Ascending aorta (tissue), 2 donors: ENCODE data around the gene KRTDAP. TPM values are rescaled to one million over a fixed set of nuclear protein-coding genes. Genes with fewer than 3 reads are reported as not detected.
"Not testable (repeated sequence)": the region's sequence is repeated elsewhere in the genome, so short reads cannot be mapped to it uniquely, and the experiment has no call there.

Experiments used
- DNase-seq, 2 donors: peaks; one replicate each; pipeline ENCODE4 v3.0.0-alpha.2; 2019; ENCODE audit warnings: low spot score in 2 of 2
- H3K27ac ChIP-seq, 2 donors: fragments of 200-600 bp; sonication (generic); one replicate each; pipeline ENCODE4 v1.5.1; 2016 to 2017; ENCODE audit warnings: mild to moderate bottlenecking in 1 of 2
- H3K27me3 ChIP-seq: fragments of 200-600 bp; sonication (generic); one replicate; pipeline ENCODE4 v1.5.1; 2017
- H3K36me3 ChIP-seq, 2 donors: fragments of 200-600 bp; sonication (generic); one replicate each; pipeline ENCODE4 v1.5.1; 2016
- H3K4me1 ChIP-seq, 2 donors: fragments of 200-600 bp; sonication (generic); one replicate each; pipeline ENCODE4 v1.5.1; 2016 to 2017; ENCODE audit warnings: mild to moderate bottlenecking in 1 of 2
- H3K4me3 ChIP-seq, 2 donors: fragments of 200-600 bp; sonication (generic); one replicate each; pipeline ENCODE4 v1.5.1; 2016 to 2017; ENCODE audit warnings: mild to moderate bottlenecking in 1 of 2
- H3K9me3 ChIP-seq, 2 donors: fragments of 200-600 bp; sonication (generic); one replicate each; pipeline ENCODE4 v1.5.1; 2016
- CTCF ChIP-seq, 3 experiments: fragments of 200-600 bp in 2 of 3; fragments of 450-650 bp in 1 of 3; sonication (generic) in 2 of 3; IDR thresholded peaks; one replicate each; pipeline ENCODE4 v1.5.1; 2016 to 2019; ENCODE audit warnings: antibody characterized with exemption in 3 of 3, mild to moderate bottlenecking in 1 of 3, moderate library complexity in 1 of 3
- intact Hi-C: fragments of 100-400 bp; cut with DNase I; formaldehyde crosslinking; loops from one replicate; pipeline ENCODE4 v1.15.1; 2023
- total RNA-seq: library from RNA; depleted of rRNA; stranded (reverse); fragments of >200 nt; gene quantifications from one replicate; pipeline ENCODE4 v1.1.0, GENCODE V29; 2016

The KRTDAP gene
- total RNA-seq, 1 donor from 2014 or later, result not detected

GRCh38 chr19:35483089-35483488, 7.2 kb downstream of the KRTDAP start:
- H3K27me3 ChIP-seq, result no peaks in the 10 kb centered on the region
- intact Hi-C loops, result no loop called here
- H3K9me3 ChIP-seq, result no peaks in the 10 kb centered on the region
- TF ChIP-seq CTCF (IDR thresholded peaks at IDR 0.05), result no peak
- H3K36me3 ChIP-seq, result no peaks in the 10 kb centered on the region
- no peak overlapping the region for H3K27ac ChIP-seq
- no peak overlapping the region for H3K4me3 ChIP-seq
- DNase-seq, result no peak
- no peaks in the 10 kb centered on the region for H3K4me1 ChIP-seq

- H3K36me3 ChIP-seq, result no peaks in the 10 kb centered on the region
- no peaks in the 10 kb centered on the region for H3K9me3 ChIP-seq
- DNase-seq, result no peak
- H3K4me3 ChIP-seq, result no peak overlapping the region
- H3K27ac ChIP-seq, result no peak overlapping the region
- no peak for TF ChIP-seq CTCF (IDR thresholded peaks at IDR 0.05)
- intact Hi-C loops, result no loop called here
- H3K27me3 ChIP-seq, result no peaks in the 10 kb centered on the region
- no peaks in the 10 kb centered on the region for H3K4me1 ChIP-seq
Measured at GRCh38 chr19:35478794-35479677, 11.2 kb downstream of the KRTDAP start.

- intact Hi-C loops, result no loop called here
- H3K9me3 ChIP-seq, result no peaks in the 10 kb centered on the region
- no peaks in the 10 kb centered on the region for H3K4me1 ChIP-seq
Measured at GRCh38 chr19:35476149-35476548, 14.1 kb downstream of the KRTDAP start.

GRCh38 chr19:35474594-35474993, 15.7 kb downstream of the KRTDAP start:
- H3K4me1 ChIP-seq, intact Hi-C loops, H3K36me3 ChIP-seq, H3K27ac ChIP-seq, H3K27me3 ChIP-seq, DNase-seq, H3K9me3 ChIP-seq, H3K4me3 ChIP-seq: not testable (repeated sequence)

More at GRCh38 chr19:35476149-35476548, 14.1 kb downstream of the KRTDAP start:
- TF ChIP-seq CTCF (IDR thresholded peaks at IDR 0.05), result no peak
- Histone ChIP-seq H3K36me3 (no peaks in the 10 kb centered on the region), H3K27me3 (no peaks in the 10 kb centered on the region), H3K4me3 (no peak overlapping the region), H3K27ac (no peak overlapping the region)
- no peak for DNase-seq

GRCh38 chr19:35474104-35474503, 16.2 kb downstream of the KRTDAP start:
- H3K27ac ChIP-seq, result no peak overlapping the region
- DNase-seq, result no peak
- H3K4me3 ChIP-seq, result no peak overlapping the region
- H3K4me1 ChIP-seq, result no peaks in the 10 kb centered on the region
- no peaks in the 10 kb centered on the region for H3K9me3 ChIP-seq
- intact Hi-C loops, result no loop called here
- no peak for TF ChIP-seq CTCF (IDR thresholded peaks at IDR 0.05)
- H3K27me3 ChIP-seq, result no peaks in the 10 kb centered on the region
- H3K36me3 ChIP-seq, result no peaks in the 10 kb centered on the region

- Histone ChIP-seq H3K4me1 (no peaks in the 10 kb centered on the region), H3K9me3 (no peaks in the 10 kb centered on the region), H3K27me3 (no peaks in the 10 kb centered on the region), H3K36me3 (no peaks in the 10 kb centered on the region), H3K4me3 (no peak overlapping the region), H3K27ac (no peak overlapping the region)
- TF ChIP-seq CTCF (IDR thresholded peaks at IDR 0.05), result no peak
- DNase-seq, result no peak
- intact Hi-C loops, result no loop called here
Measured at GRCh38 chr19:35471946-35472345, 18.3 kb downstream of the KRTDAP start.

GRCh38 chr19:35471075-35471474, 19.2 kb downstream of the KRTDAP start:
- DNase-seq, H3K27ac ChIP-seq, H3K9me3 ChIP-seq, H3K36me3 ChIP-seq, H3K27me3 ChIP-seq, H3K4me1 ChIP-seq, intact Hi-C loops, H3K4me3 ChIP-seq: not testable (repeated sequence)
